GM21717 (cell line): ENCODE data around the gene AFMID.

Source experiments
- ATAC-seq: cut with Tn5 transposase; IDR thresholded peaks from one replicate; pipeline ENCODE4 v1.9.1; 2021; ENCODE audit warnings: mild to moderate bottlenecking, moderate library complexity; ENCODE audit not compliant: unreplicated experiment

The AFMID gene

GRCh38 chr17:78176548-78177025, 10.6 kb upstream of the AFMID start:
- no peak for ATAC-seq

GRCh38 chr17:78179372-78179771, 7.8 kb upstream of the AFMID start:
- ATAC-seq = no peak

DNA sequence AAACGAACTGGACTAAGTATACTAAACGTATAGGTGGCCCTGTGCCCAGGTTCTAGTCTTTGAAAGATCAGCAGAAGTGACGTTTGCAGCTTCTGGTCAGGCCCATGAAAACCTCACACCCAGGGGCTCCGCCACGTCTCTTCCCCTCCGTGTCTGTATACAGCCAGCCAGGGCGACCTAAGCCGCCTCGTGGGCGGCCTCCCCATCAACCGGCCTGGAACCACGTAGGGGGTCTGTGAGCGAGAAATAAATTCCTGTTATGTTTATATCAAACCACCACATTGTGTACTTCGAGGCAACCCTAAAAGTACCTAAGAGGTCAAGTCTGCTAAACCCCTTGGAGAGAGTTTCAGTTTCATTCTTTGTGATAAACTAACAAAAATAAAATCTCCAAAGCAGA, 7.1 kb upstream of the AFMID start:
- ATAC-seq = no peak

DNA sequence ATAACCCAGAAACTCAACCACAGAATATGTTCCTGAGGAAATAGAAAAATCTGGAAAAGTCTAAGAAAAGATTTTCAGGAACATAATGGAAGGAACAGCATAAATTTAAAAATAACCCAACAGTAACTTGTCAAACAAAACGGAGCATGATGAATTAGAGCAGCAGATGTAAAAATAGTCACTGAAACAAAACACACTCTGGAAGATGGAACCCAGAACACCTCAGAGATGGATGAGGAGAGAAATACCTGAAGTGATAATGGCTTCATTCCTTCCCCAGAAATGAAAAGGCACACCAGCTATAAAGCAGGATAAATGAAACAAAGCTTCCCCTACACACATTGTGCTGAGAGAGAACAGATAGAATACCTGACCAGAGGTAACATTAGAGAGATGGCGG, 6.7 kb upstream of the AFMID start:
- ATAC-seq = no peak

DNA sequence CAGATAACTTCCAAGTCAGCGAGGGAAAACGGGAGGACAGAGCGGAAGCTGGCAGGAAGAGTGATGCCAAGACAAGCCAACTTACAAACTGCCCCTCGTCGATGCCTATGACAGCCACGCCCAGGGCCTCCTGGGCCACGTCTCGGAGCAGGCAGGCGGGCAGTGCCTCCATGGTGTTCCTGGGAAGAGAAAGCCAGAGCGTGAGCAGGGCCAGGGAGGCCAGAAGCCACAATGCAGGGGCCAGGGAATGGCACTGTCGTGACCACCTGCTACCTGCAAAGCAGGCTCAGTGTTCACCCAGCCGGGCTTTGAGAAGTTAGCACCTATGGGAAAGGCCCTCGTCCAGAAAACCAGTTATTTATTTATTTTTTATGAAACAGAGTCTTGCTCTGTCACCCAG, 4.7 kb upstream of the AFMID start:
- no peak for ATAC-seq

DNA sequence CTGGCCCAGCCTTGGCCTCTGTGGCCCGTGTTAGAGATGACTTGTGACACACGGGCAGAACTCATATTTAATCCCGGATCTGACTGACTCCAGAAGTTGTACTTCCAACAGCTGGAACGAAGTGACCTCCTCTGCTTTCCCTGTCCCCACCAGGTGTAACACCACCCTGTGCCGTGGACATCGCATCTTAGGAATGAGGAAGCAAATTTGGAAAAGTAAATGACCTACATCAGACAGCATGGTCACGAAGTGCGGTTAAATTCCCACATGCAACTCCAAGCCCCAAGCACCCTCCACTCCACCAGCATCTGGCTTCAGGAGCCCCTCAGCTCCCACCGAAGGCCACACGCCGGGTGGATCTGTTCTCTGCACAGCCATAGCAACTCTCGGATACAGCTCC, 3.2 kb upstream of the AFMID start:
- no peak for ATAC-seq

DNA sequence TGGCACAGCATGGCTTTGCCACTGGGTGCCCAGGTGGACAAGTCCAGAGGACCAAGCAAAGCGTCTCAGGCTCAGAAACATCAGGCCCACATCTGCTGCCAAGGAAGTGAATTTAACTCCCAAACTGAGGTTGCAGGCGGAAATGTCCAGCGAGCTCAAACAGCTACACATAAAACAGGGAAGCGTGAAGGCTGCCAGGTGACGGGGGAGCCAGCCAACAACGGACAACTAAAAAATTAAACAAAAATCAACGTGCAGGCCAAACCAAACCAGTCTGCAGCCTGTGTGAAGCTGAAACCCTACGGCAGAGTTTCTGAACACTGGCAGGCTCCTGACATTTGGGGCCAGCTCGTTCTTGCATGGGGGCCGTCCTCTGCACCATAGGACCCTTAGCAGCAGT, 2.8 kb upstream of the AFMID start:
- ATAC-seq = no peak

DNA sequence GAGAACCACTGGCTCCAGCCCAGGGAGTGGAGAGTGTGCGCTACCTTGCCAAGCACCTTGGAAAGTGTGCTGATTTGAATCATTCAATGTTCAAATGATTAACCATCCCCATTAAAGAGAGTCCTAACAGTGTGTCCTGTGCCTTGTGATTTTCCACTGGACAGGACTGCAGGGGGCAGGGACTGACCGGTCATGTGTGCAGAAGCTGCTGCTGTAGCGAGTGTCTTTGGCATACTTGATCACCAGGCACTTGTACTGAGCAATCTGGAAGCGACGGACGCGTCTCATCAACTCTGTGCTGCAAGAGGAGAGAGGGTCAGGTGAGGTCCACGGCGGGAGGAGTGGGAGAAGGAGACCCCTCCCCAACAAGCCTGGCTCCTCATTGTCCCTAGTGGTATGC, 2.3 kb upstream of the AFMID start:
- no peak for ATAC-seq

DNA sequence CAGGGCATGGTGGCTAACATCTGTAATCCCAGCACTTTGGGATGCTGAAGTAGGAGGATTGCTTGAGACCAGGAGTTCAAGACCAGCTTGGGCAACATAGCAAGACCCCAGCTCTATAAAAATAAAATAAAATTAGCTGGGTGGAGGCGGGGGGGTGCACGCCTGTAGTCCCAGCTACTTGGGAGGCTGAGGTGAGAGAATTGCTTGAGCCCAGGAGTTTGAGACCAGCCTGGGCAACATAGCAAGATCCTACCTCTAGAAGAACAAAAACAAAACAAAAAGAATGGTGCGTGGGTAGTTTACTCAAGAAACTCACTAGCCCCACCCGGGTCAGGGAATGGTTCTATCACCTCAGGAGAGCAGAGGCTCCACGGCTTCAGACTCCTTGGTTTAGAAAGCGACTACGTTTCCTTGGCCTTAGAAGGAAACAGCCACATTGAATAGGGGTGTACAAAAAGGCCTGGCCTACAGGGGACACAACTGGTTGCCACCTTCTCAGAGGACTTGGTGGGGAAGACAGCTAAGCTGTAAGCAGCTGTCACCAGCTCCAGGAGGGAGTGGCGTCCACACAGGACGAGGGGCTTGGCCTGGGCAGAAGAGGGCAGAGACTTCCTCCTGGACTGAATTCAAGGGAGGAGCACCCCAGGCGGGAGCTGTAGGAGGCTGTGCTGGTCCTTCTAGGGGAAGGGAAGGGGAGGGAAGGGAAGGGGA, 1.0 kb upstream of the AFMID start:
- no peak for ATAC-seq

- no peak for ATAC-seq
These were observed 9.6 kb downstream of the AFMID start for GRCh38 chr17:78196716-78197115.

GRCh38 chr17:78197147-78197832, 10.1 kb downstream of the AFMID start:
- ATAC-seq = no peak

DNA sequence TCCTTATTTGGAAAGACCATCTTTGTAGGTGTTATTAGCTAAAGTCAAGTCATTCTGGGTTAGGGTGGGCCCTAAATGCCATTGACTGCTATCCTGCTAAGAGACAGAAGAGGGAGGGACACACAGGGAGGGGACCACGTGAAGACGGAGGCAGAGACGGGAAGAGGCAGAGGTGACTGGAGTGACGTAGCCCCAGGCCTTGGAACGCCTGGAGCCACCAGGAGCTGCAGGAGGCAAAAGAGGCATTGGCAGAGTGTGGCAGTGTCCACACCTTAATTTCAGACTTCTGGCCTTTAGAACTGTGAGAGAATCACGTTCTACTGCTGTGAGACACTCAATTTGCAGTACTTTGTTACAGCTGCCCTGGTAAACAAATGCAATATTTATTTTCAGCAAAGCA, 13.3 kb downstream of the AFMID start:
- no peak for ATAC-seq

- no peak for ATAC-seq
These were observed 15.5 kb downstream of the AFMID start for GRCh38 chr17:78202666-78203065.

DNA sequence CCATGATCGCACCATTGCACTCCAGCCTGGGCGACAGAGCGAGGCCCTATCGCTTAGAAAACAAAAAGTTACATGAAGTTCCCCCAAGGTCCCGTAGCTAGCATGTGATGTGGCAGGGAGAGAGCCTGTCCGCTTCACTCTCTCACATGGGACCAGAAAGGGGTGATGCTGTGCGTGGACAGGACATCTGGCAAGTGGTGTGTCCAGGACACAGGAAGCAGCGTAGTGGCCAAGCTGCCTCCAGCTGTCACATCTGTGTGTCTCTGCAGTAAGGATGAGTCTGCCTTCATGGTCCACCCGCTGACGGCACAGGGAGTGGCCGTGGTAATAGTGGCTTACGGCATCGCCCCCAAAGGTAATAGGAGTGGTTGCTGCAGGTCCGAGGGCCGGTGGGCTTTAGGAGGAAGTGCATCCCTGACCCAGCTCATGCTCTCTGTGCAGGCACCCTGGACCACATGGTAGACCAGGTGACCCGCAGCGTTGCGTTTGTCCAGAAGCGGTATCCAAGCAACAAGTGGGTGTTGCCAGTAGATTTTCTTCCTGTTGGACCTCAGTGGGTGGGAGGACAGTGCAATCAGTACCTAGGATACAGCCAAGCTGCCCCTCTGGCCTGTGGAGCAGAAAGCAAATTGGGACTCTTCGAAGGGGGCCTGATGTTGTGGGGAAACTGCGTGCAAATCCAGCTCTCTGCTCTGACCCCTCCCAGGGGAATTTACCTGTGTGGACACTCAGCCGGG, 17.4 kb downstream of the AFMID start:
- no peak for ATAC-seq

GRCh38 chr17:78205124-78205775, 18.1 kb downstream of the AFMID start:
- no peak for ATAC-seq

DNA sequence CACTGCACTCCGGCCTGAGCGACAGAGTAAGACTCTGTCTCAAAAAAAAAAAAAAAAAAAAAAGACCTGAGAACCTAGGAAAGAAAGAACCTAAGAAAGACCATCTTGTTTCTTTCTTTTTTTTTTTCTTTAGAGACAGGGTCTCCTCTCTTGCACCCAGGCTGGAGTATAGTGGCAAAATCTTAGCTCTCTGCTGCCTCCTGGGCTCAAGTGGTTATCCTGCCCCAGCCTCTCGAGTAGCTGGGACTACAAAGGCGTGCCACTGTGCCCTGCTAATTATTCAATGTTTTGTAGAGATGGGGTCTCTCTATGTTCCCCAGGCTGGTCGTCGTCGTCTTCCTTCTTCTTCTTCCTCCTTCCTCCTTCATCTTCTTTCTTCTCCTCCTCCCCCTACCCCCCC, 19.1 kb downstream of the AFMID start:
- no peak for ATAC-seq

- no peak for ATAC-seq
These were observed 21.3 kb downstream of the AFMID start for GRCh38 chr17:78208486-78208885.

- no peak for ATAC-seq
These were observed 22.9 kb downstream of the AFMID start for GRCh38 chr17:78210111-78210510.

GRCh38 chr17:78211032-78211431, 23.9 kb downstream of the AFMID start:
- no peak for ATAC-seq

DNA sequence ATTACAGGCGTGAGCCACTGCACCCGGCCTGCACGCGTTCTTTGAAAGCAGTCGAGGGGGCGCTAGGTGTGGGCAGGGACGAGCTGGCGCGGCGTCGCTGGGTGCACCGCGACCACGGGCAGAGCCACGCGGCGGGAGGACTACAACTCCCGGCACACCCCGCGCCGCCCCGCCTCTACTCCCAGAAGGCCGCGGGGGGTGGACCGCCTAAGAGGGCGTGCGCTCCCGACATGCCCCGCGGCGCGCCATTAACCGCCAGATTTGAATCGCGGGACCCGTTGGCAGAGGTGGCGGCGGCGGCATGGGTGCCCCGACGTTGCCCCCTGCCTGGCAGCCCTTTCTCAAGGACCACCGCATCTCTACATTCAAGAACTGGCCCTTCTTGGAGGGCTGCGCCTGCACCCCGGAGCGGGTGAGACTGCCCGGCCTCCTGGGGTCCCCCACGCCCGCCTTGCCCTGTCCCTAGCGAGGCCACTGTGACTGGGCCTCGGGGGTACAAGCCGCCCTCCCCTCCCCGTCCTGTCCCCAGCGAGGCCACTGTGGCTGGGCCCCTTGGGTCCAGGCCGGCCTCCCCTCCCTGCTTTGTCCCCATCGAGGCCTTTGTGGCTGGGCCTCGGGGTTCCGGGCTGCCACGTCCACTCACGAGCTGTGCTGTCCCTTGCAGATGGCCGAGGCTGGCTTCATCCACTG, 27.0 kb downstream of the AFMID start, which contains the start of gene BIRC5:
BIRC5 (plus strand) TSS at position 238 of the 690 bp plus-strand sequence; CDS start at position 302, 64 bp downstream.
- no peak for ATAC-seq

GRCh38 chr17:78214706-78215061, 27.5 kb downstream of the AFMID start:
- no peak for ATAC-seq
